ENCODE data around the gene CALD1.

- TF ChIP-seq ZNF565 (CRISPR knock-in tag; conservative IDR thresholded peaks at IDR 0.05; ENCODE audit: low read depth), result no peak
- TF ChIP-seq TSHZ2 (CRISPR knock-in tag; IDR thresholded peaks at IDR 0.05), result no peak
- no peak for TF ChIP-seq SNAI2 (CRISPR knock-in tag; IDR thresholded peaks at IDR 0.05)
- no peak for TF ChIP-seq ISL1 (CRISPR knock-in tag; IDR thresholded peaks at IDR 0.05)
- TF ChIP-seq GLIS3 (CRISPR knock-in tag; IDR thresholded peaks at IDR 0.05), result no peak
- TF ChIP-seq CREB5 (CRISPR knock-in tag; IDR thresholded peaks at IDR 0.05; ENCODE audit: low read depth), result no peak
- TF ChIP-seq OSR1 (CRISPR knock-in tag; IDR thresholded peaks at IDR 0.05), result no peak
- TF ChIP-seq ZNF70 (CRISPR knock-in tag; IDR thresholded peaks at IDR 0.05), result no peak
These were observed 2.0 kb upstream of the CALD1 start for GRCh38 chr7:134777470-134777869.

All from SK-N-SH treated with all-trans-retinoic acid at 6 μM for 48 hours (cell line).